ENCODE results near the gene ARHGAP1. TPM values are rescaled to one million over a fixed set of nuclear protein-coding genes. Genes with fewer than 3 reads are reported as not detected.
A peak's percentile ranks its signal among the peaks of the same experiment; 100 is the strongest.

ARHGAP1 gene
- total RNA-seq, 4 donors from 2014 or later = 30.8 to 57.9 (median 47.7) TPM

DNA sequence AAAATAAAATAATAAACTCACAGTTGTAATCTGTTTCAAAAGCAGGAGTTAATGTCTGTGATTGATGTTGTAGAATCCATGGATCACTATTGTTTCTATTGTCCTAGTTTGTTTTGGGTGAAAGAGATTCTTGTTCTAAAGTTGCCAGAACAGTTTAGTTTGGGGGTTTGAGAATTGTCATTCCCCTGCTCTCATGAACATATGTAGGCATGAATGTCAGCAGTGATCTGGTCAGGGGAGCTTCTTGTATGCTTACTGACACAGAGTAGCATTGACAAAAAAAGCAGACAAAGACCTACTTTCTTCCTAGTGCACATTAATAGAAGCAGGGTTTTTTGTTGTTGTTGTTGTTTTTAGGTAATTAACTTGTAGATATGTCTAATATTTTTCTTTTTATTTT lies 38.6 kb downstream of the ARHGAP1 start:
- Histone ChIP-seq H3K36me3 (peaks cover 41 to 50% of the 10 kb centered on the region in 2 donors), H3K9me3 (no peaks in the 10 kb centered on the region), H3K4me1 (peaks cover 8 to 9% of the 10 kb centered on the region in 2 donors), H3K27me3 (no peaks in the 10 kb centered on the region), H3K27ac (no peak overlapping the region), H3K4me3 (replicated peaks in 1 of 3) (no peak overlapping the region)
- intact Hi-C loops (cut with DNase I) = no loop called here
- TF ChIP-seq, protein P1, sequence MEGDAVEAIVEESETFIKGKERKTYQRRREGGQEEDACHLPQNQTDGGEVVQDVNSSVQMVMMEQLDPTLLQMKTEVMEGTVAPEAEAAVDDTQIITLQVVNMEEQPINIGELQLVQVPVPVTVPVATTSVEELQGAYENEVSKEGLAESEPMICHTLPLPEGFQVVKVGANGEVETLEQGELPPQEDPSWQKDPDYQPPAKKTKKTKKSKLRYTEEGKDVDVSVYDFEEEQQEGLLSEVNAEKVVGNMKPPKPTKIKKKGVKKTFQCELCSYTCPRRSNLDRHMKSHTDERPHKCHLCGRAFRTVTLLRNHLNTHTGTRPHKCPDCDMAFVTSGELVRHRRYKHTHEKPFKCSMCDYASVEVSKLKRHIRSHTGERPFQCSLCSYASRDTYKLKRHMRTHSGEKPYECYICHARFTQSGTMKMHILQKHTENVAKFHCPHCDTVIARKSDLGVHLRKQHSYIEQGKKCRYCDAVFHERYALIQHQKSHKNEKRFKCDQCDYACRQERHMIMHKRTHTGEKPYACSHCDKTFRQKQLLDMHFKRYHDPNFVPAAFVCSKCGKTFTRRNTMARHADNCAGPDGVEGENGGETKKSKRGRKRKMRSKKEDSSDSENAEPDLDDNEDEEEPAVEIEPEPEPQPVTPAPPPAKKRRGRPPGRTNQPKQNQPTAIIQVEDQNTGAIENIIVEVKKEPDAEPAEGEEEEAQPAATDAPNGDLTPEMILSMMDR (IDR thresholded peaks at IDR 0.05) = no peak
- no peak for TF ChIP-seq POLR2A (IDR thresholded peaks at IDR 0.05)
- no peak for DNase-seq

DNA sequence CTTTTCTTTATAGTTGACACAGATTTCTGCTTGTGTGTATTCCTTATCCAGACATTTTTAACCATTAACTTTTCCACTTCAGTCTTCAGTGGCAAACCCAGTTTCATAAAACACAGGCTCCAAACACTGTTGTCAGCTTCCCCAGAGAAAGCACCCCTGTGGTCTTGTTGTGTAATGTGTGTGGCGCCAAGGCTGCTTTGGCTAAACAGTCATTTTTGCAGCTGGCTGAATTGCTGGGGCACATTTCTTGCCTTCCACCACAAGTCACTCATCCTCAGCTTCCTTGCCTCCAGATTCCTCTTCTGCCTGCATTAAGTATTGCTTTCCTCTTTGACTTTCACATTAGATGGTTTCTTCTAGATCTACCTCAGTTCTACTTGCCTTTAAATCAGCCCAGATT lies 40.5 kb downstream of the ARHGAP1 start:
- TF ChIP-seq POLR2A (IDR thresholded peaks at IDR 0.05) = no peak
- TF ChIP-seq, protein P1 (IDR thresholded peaks at IDR 0.05) = no peak
- no peak overlapping the region for H3K27ac ChIP-seq
- no peaks in the 10 kb centered on the region for H3K4me1 ChIP-seq
- 94 to 97% methylated on average over 1 of the region's 1 CpG for WGBS, 2 donors
- no peak overlapping the region for H3K4me3 ChIP-seq (replicated peaks in 1 of 3)
- H3K27me3 ChIP-seq = no peaks in the 10 kb centered on the region
- DNase-seq = no peak
- no peaks in the 10 kb centered on the region for H3K9me3 ChIP-seq
- intact Hi-C loops (cut with DNase I) = no loop called here
- peaks cover 44 to 59% of the 10 kb centered on the region in 2 donors for H3K36me3 ChIP-seq

DNA sequence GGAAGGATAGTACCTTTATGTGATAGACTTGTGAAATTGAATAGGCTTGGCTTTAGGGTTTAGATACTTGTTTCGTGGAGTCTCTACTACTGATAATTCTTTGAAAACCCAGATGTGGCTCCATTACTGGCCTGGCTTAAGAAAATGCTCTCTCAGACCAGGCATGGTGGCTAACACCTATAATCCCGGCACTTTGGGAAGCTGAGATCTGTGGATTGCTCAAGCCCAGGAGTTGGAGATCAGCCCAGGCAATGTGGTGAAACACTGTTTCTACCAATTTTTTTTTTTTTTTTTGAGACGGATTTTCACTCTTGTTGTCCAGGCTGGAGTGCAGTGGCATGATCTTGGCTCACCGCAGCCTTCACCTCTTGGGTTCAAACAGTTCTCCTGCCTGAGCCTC lies 42.2 kb downstream of the ARHGAP1 start:
- H3K27ac ChIP-seq = peak overlapping the region in 1 of 3 donors; percentile 51
- no peak overlapping the region for H3K4me3 ChIP-seq (replicated peaks in 1 of 3)
- H3K9me3 ChIP-seq = no peaks in the 10 kb centered on the region
- intact Hi-C loops (cut with DNase I) = no loop called here
- DNase-seq = peak in 1 of 2 donors; percentile 19
- WGBS, 2 donors = 87 to 91% methylated on average over 4 of the region's 4 CpGs
- no peaks in the 10 kb centered on the region for H3K27me3 ChIP-seq
- no peak for TF ChIP-seq POLR2A (IDR thresholded peaks at IDR 0.05)
- TF ChIP-seq, protein P1 (IDR thresholded peaks at IDR 0.05) = no peak
- H3K4me1 ChIP-seq = no peaks in the 10 kb centered on the region
- H3K36me3 ChIP-seq = peaks cover 44 to 67% of the 10 kb centered on the region in 2 donors

DNA sequence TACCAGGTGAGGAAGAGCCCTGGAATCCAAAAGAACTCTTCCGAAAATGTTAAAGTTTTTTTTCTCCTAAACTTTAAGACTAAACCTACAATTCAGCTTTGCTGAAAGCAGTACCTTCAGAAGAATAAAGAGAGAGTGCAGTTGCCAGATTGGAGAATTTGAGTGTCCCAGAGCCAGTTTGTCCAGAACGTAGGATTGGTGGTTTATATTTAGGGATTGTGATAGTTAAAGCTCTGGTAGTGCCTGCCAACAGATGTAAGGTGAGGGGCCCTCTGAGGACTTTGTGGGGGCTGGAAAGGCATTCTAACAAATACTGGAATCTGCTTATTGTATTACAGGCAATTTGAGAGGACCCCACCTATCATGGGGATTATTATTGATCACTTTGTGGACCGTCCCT lies 43.2 kb downstream of the ARHGAP1 start:
- Histone ChIP-seq H3K27ac (no peak overlapping the region), H3K36me3 (peaks cover 39 to 69% of the 10 kb centered on the region in 2 donors), H3K9me3 (no peaks in the 10 kb centered on the region), H3K27me3 (no peaks in the 10 kb centered on the region), H3K4me1 (no peaks in the 10 kb centered on the region), H3K4me3 (replicated peaks in 1 of 3) (no peak overlapping the region)
- intact Hi-C loops (cut with DNase I) = no loop called here
- 95 to 99% methylated on average over 3 of the region's 3 CpGs for WGBS, 2 donors
- no peak for DNase-seq
- TF ChIP-seq, protein P1 (IDR thresholded peaks at IDR 0.05) = no peak
- no peak for TF ChIP-seq POLR2A (IDR thresholded peaks at IDR 0.05)

- no peak for TF ChIP-seq POLR2A (IDR thresholded peaks at IDR 0.05)
- TF ChIP-seq, protein P1 (IDR thresholded peaks at IDR 0.05) = no peak
- Histone ChIP-seq H3K27me3 (no peaks in the 10 kb centered on the region), H3K9me3 (no peaks in the 10 kb centered on the region), H3K36me3 (peaks cover 37 to 78% of the 10 kb centered on the region in 2 donors), H3K4me3 (replicated peaks in 1 of 3) (no peak overlapping the region), H3K4me1 (no peaks in the 10 kb centered on the region), H3K27ac (no peak overlapping the region)
- 96% methylated on average over 4 of the region's 4 CpGs for WGBS, 2 donors
- intact Hi-C loops (cut with DNase I) = no loop called here
- DNase-seq = no peak
Measured at GRCh38 chr11:46655631-46656030, 44.8 kb downstream of the ARHGAP1 start.

All from thyroid gland (tissue), 4 donors.